Epithelial cell of proximal tubule (primary cell): ENCODE data around the gene GPR152. TPM values are rescaled to one million over a fixed set of nuclear protein-coding genes. Genes with fewer than 3 reads are reported as not detected.

Experiments
- DNase-seq: peaks from one replicate; pipeline ENCODE4 v3.0.0-alpha.2; 2011; ENCODE audit warnings: low read depth
- H3K4me3 ChIP-seq: 2 replicates; pipeline ENCODE4 v1.5.1; 2011; ENCODE audit warnings: low read depth, mild to moderate bottlenecking, low read length
- total RNA-seq: library from RNA; depleted of rRNA; stranded (reverse); fragments of >200 nt; gene quantifications from 2 replicates; pipeline ENCODE4 v1.2.3, GENCODE V29; 2015
- TF ChIP-seq, protein P1 (sequence below): conservative IDR thresholded peaks from 2 replicates; pipeline ENCODE4 v1.5.1; 2012; ENCODE audit warnings: low read depth, mild to moderate bottlenecking, low read length

Gene GPR152
- total RNA-seq, 1 donor from 2014 or later = not detected

DNA sequence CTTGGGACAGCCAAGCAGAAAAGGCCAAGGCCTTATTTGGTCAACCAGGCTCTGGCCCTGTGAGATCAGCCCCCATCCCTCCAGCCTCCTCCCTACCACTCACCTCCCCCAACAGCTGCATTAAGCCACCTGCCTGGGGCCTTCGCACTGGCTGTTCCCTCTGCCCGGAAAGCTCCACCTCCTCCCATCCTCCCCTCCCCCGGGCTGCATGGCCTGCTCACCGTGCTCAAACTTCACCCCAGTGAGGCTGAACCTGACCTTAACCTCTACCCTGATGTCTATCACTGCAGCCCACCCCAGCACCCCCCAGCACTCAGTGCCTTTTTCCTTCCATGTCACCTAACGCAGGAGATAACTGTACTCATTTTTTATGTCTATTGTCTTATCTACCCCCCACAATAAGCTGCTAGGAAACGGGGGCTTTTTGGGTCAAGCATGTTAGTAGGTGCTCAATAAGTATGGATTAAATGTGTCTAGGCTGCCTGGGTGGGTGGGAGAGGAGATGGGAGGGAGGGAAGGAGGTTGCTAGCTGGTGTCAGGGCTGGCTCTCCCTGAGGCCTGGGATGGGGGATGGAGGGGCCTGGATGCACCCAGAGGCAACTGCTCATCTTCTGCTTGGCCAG is 16.0 kb downstream of the GPR152 start:
- DNase-seq = no peak
- TF ChIP-seq, protein P1, sequence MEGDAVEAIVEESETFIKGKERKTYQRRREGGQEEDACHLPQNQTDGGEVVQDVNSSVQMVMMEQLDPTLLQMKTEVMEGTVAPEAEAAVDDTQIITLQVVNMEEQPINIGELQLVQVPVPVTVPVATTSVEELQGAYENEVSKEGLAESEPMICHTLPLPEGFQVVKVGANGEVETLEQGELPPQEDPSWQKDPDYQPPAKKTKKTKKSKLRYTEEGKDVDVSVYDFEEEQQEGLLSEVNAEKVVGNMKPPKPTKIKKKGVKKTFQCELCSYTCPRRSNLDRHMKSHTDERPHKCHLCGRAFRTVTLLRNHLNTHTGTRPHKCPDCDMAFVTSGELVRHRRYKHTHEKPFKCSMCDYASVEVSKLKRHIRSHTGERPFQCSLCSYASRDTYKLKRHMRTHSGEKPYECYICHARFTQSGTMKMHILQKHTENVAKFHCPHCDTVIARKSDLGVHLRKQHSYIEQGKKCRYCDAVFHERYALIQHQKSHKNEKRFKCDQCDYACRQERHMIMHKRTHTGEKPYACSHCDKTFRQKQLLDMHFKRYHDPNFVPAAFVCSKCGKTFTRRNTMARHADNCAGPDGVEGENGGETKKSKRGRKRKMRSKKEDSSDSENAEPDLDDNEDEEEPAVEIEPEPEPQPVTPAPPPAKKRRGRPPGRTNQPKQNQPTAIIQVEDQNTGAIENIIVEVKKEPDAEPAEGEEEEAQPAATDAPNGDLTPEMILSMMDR = no peak
- H3K4me3 ChIP-seq = no peak overlapping the region

DNA sequence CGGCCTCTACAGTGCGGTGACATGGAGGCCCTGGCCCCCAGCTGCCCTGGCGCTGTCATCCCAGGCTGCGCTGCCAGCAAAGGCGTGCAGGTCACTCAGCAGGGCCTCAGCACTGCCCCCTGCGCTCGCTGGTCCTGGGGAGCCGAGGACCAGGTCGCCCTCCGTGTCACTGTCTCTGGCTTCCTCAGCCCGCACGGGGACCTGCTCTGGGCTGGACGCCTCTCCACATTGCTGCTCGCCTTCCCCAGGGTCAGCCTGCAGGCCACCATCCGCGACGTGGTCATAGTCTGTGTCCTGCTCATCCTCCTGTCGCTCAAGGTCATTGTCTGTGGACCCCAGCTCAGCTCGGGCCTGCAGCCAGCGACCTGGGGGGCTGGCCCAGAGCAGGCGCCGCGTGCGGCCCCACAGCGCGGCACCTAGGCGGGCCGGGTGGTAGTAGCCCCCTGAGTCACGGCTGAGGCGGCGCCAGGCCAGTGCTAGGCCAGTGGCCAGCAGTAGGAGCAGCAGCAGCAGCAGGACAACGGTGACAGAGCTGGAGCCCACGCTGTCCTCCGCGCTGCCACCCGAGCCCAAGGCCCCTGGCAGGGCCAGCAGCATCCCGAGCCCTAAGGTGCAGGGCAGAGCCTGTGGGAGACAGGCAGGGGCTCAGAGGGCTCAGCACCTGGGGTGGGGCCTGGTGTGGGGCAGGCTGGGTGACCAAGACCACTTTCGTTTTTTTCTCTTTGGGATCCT is 16.6 kb downstream of the GPR152 start:
- TF ChIP-seq, protein P1 = no peak
- no peak for DNase-seq
- no peak overlapping the region for H3K4me3 ChIP-seq

DNA sequence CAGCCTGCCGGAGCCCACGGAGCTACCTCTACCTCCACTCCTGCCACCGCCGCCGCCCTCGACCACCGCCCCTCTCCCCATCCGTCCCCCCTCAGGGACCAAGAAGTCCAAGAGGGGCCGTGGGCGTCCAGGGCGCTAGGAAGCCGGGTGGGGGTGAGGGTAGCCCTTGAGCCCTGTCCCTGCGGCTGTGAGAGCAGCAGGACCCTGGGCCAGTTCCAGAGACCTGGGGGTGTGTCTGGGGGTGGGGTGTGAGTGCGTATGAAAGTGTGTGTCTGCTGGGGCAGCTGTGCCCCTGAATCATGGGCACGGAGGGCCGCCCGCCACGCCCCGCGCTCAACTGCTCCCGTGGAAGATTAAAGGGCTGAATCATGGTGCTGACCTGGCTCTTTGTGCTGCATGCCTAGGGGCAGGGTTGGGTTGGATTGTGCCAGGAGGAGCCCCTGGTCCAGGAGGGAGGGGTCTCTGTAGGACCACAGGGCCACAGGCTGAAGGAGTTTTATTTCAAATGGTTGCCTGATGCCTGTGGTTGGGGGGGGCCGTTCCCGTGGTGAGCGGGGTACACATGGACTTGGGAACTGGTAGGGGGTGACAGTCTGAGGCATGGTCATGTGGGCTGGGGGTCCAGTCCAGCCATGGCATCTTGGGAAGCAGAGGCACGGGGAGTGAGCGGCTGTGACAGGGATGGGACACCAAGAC is 17.4 kb downstream of the GPR152 start:
- TF ChIP-seq, protein P1 = no peak
- no peak for DNase-seq
- H3K4me3 ChIP-seq = no peak overlapping the region

DNA sequence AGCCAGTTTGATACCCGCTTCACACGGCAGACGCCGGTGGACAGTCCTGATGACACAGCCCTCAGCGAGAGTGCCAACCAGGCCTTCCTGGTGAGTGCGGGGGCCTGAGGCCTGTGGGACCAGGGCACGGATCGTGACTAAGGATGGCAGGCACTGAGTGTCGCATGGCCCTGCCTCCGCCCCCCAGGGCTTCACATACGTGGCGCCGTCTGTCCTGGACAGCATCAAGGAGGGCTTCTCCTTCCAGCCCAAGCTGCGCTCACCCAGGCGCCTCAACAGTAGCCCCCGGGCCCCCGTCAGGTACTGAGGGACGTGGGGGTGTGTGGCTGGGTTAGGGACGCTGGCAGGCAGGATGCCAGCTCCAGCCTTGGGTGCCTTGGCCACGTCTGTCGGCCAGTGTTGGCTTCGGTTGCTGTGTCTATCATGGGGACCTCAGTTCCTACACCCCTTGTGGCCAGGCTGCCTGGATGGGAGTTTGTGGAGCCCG is 18.1 kb downstream of the GPR152 start:
- no peak overlapping the region for H3K4me3 ChIP-seq
- TF ChIP-seq, protein P1 = no peak
- DNase-seq = no peak

DNA sequence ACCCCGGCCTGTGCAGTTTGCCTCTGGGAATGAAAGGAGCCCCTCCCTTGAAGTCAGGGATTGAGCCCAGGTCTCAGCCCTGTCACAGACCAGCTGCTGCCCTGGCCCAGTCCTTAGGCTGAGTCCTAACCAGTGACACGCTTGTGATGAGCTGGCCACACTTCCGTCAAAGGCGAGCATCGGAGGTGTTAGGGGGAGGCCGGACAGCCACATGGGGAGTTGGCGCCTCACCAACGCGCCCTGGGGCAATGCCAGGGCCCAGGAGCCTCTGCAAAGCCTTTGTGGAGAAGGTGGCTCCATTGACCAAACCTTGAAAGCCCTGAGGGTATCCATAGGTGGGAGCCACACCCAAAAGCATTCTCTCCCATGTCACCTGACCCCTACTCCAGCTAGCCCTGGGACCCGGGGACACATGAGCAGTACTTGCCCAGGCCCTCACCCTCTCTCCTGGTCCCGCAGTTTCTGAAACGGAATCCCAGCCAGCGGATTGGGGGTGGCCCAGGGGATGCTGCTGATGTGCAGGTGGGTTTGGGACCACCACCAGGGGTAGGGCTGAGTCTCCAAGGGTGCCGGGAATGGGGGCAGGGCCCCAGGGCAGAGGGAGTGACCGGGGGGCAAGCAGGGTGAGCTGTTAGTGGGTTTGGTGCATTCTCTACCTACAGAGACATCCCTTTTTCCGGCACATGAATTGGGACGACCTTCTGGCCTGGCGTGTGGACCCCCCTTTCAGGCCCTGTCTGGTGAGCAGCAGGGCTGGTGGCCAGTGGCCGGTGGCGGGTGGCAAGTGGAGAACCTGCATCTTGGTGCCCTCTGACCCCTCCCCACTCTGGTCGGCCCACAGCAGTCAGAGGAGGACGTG is 18.8 kb downstream of the GPR152 start:
- no peak overlapping the region for H3K4me3 ChIP-seq
- no peak for DNase-seq
- TF ChIP-seq, protein P1 = no peak

DNA sequence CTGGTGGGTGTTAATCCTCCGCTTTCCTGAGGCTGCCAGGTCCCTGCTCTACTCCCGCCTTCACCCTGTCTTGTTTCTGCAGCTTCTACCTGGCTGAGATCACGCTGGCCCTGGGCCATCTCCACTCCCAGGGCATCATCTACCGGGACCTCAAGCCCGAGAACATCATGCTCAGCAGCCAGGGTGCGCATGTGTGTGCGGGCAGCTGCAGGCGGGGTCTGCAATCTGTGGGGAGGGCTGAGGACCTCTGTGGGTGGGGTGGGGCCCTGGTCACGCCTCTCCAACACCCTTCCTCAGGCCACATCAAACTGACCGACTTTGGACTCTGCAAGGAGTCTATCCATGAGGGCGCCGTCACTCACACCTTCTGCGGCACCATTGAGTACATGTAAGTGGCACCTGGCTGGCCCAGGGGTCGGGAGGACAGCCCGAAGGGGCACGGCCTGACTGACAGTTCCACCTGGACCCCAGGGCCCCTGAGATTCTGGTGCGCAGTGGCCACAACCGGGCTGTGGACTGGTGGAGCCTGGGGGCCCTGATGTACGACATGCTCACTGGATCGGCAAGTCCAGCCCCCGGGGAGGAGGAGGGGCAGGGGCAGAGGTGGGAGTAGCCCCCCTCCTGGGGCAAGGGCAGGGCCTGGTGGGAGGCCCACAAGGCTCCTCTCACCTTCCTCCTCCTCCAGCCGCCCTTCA is 19.7 kb downstream of the GPR152 start:
- no peak for DNase-seq
- TF ChIP-seq, protein P1 = no peak
- no peak overlapping the region for H3K4me3 ChIP-seq
